Left lung (tissue), 10 donors: ENCODE data around the gene TRMT10B. TPM values are rescaled to one million over a fixed set of nuclear protein-coding genes. Genes with fewer than 3 reads are reported as not detected.
A peak's percentile ranks its signal among the peaks of the same experiment; 100 is the strongest.

ENCODE experiments used
- ATAC-seq: fragments of 200-7000 bp; cut with Tn5 transposase; one replicate; pipeline ENCODE4 v1.9.1; 2020; ENCODE audit warnings: moderate library complexity
- DNase-seq, 4 donors: peaks; one replicate each; pipeline ENCODE4 v3.0.0-alpha.2; 2013 to 2020
- H3K27ac ChIP-seq, 2 donors: fragments of 200-600 bp; sonication (generic) in 1 of 2; one replicate each; pipeline versions ENCODE4 v1.5.0 to v1.8.0; 2020 to 2021
- H3K27me3 ChIP-seq, 2 donors: fragments of 200-600 bp; sonication (generic) in 1 of 2; one replicate each; pipeline versions ENCODE4 v1.5.0 to v1.8.0; 2020 to 2021
- H3K36me3 ChIP-seq, 2 donors: fragments of 200-600 bp; sonication (generic) in 1 of 2; one replicate each; pipeline versions ENCODE4 v1.5.0 to v1.8.0; 2020 to 2021
- H3K4me1 ChIP-seq, 2 donors: fragments of 200-600 bp; one replicate each; pipeline ENCODE4 v1.8.0; 2021
- H3K4me3 ChIP-seq, 2 donors: fragments of 200-600 bp; sonication (generic) in 1 of 2; one replicate each; pipeline versions ENCODE4 v1.5.0 to v1.8.0; 2020 to 2021; ENCODE audit warnings: mild to moderate bottlenecking in 1 of 2
- H3K9me3 ChIP-seq, 2 donors: fragments of 200-600 bp; sonication (generic) in 1 of 2; one replicate each; pipeline versions ENCODE4 v1.5.0 to v1.8.0; 2020 to 2021
- intact Hi-C, 2 donors: fragments of 100-400 bp; cut with DNase I; formaldehyde crosslinking; loops; one replicate each; pipeline versions ENCODE4 v1.11.2 to v1.14.2; 2022
- polyA plus RNA-seq, 6 donors: library from polyadenylated mRNA; unstranded; fragments of 120-200 nt; gene quantifications; one replicate each; pipeline ENCODE4 v1.2.1, GENCODE V29; 2013; ENCODE audit not compliant: insufficient read length in 6 of 6
- total RNA-seq, 2 donors: library from RNA; stranded (reverse); fragmentation: NEBNext Ultra II Directional; extraction: Animal tissue kit (Norgen Biotek cat#: 25700); gene quantifications; one replicate each; pipeline ENCODE4 v1.2.1, GENCODE V29; 2021
- TF ChIP-seq, protein P1 (sequence below), 2 donors: fragments of 200-600 bp; sonication (generic) in 1 of 2; IDR thresholded peaks; one replicate each; pipeline versions ENCODE4 v1.5.0 to v1.8.0; 2021; ENCODE audit warnings: antibody characterized with exemption in 2 of 2
- donor health status: DM: no; HTN: yes; CAD: no.
- donor health status: DM: no; HTN: no; CAD: no.

Gene TRMT10B
- total and polyA plus RNA-seq, 8 donors: 5.8 to 32.2 (median 26.2) TPM

GRCh38 chr9:37729499-37729898 is 24.1 kb upstream of the TRMT10B start:
- Histone ChIP-seq H3K27me3 (peaks cover 14 to 43% of the 10 kb centered on the region in 2 donors), H3K4me1 (no peaks in the 10 kb centered on the region), H3K9me3 (no peaks in the 10 kb centered on the region), H3K27ac (no peak overlapping the region), H3K36me3 (no peaks in the 10 kb centered on the region), H3K4me3 (no peak overlapping the region)
- DNase-seq (peak in 1 of 4 donors; percentile 57), ATAC-seq (no peak)
- TF ChIP-seq, protein P1, sequence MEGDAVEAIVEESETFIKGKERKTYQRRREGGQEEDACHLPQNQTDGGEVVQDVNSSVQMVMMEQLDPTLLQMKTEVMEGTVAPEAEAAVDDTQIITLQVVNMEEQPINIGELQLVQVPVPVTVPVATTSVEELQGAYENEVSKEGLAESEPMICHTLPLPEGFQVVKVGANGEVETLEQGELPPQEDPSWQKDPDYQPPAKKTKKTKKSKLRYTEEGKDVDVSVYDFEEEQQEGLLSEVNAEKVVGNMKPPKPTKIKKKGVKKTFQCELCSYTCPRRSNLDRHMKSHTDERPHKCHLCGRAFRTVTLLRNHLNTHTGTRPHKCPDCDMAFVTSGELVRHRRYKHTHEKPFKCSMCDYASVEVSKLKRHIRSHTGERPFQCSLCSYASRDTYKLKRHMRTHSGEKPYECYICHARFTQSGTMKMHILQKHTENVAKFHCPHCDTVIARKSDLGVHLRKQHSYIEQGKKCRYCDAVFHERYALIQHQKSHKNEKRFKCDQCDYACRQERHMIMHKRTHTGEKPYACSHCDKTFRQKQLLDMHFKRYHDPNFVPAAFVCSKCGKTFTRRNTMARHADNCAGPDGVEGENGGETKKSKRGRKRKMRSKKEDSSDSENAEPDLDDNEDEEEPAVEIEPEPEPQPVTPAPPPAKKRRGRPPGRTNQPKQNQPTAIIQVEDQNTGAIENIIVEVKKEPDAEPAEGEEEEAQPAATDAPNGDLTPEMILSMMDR (IDR thresholded peaks at IDR 0.05): no peak
- intact Hi-C loops: no loop called here

GRCh38 chr9:37730256-37730655 is 23.3 kb upstream of the TRMT10B start:
- no peak for ATAC-seq
- intact Hi-C loops: no loop called here

DNA sequence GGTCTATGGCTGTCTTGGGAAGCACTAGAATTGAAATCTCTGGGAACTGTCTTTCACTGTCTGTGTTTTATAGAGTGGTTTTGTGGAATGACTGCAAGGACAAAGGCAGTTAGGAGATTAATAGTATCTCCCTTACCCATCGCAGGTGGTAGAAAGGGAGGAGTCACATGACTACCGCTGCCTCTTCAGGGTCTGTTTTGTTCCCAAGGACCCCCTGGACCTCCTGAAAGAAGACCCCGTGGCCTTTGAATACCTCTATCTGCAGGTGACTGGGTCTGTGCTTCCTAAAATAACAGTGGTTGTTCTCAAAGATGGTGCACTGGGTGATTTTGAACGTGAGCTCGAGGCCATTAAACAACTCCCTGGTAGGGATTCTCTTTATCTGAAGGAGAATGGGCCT is 22.8 kb upstream of the TRMT10B start:
- intact Hi-C loops: no loop called here
- peaks cover 14 to 43% of the 10 kb centered on the region in 2 donors for H3K27me3 ChIP-seq
- ATAC-seq: no peak
- H3K36me3 ChIP-seq: no peaks in the 10 kb centered on the region
- no peaks in the 10 kb centered on the region for H3K4me1 ChIP-seq
- H3K27ac ChIP-seq: no peak overlapping the region
- H3K4me3 ChIP-seq: no peak overlapping the region
- DNase-seq: no peak
- TF ChIP-seq, protein P1 (IDR thresholded peaks at IDR 0.05): no peak
- no peaks in the 10 kb centered on the region for H3K9me3 ChIP-seq

More at GRCh38 chr9:37730256-37730655, 23.3 kb upstream of the TRMT10B start:
- H3K27ac ChIP-seq: no peak overlapping the region
- H3K4me1 ChIP-seq: no peaks in the 10 kb centered on the region
- DNase-seq: no peak
- peaks cover 14 to 43% of the 10 kb centered on the region in 2 donors for H3K27me3 ChIP-seq
- H3K9me3 ChIP-seq: no peaks in the 10 kb centered on the region
- TF ChIP-seq, protein P1 (IDR thresholded peaks at IDR 0.05): no peak
- H3K36me3 ChIP-seq: no peaks in the 10 kb centered on the region
- no peak overlapping the region for H3K4me3 ChIP-seq

- H3K27me3 ChIP-seq: peaks cover 14 to 43% of the 10 kb centered on the region in 2 donors
- H3K4me1 ChIP-seq: no peaks in the 10 kb centered on the region
- no peak overlapping the region for H3K4me3 ChIP-seq
- H3K9me3 ChIP-seq: no peaks in the 10 kb centered on the region
- H3K36me3 ChIP-seq: no peaks in the 10 kb centered on the region
- no peak for DNase-seq
- intact Hi-C loops: no loop called here
- ATAC-seq: no peak
- H3K27ac ChIP-seq: no peak overlapping the region
- TF ChIP-seq, protein P1 (IDR thresholded peaks at IDR 0.05): no peak
Observed at GRCh38 chr9:37732086-37732741, 21.4 kb upstream of the TRMT10B start.

DNA sequence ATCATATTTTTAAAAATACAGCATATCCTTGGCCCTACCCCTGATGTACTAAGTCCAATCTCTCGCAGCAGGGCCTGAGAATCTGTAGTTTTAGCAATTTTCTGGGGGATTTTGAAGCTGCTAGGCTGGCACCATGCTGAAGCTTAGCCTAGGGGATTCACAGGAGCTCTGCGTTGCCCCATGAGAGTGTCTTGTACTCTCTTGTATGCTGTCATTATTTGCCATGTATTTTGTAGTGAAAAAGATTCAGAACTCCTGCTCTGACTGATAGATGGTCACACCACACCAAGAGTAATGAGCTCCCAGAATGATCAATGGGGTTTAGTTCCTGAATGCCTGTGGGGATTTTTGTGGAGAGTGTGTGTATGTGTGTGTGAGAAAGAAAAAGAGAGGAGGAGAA is 20.7 kb upstream of the TRMT10B start:
- Histone ChIP-seq H3K27ac (no peak overlapping the region), H3K36me3 (no peaks in the 10 kb centered on the region), H3K9me3 (no peaks in the 10 kb centered on the region), H3K27me3 (peaks cover 14 to 40% of the 10 kb centered on the region in 2 donors), H3K4me1 (no peaks in the 10 kb centered on the region), H3K4me3 (no peak overlapping the region)
- TF ChIP-seq, protein P1 (IDR thresholded peaks at IDR 0.05): no peak
- no peak for DNase-seq
- ATAC-seq: no peak
- intact Hi-C loops: no loop called here
